Glomerular visceral epithelial cell (primary cell): Measurements from ENCODE around the gene KAT6B.

Experiments used
- DNase-seq: peaks from one replicate; pipeline ENCODE4 v3.0.0-alpha.2; 2016; ENCODE audit errors: extremely low spot score

The KAT6B gene

GRCh38 chr10:74949843-74950765 is 123.7 kb downstream of the KAT6B start:
- DNase-seq = no peak

GRCh38 chr10:74953214-74953613 is 126.8 kb downstream of the KAT6B start:
- DNase-seq = no peak

- no peak for DNase-seq
Observed at GRCh38 chr10:74955796-74956195, 129.4 kb downstream of the KAT6B start.

- no peak for DNase-seq
Observed at GRCh38 chr10:74956555-74957111, 130.2 kb downstream of the KAT6B start.

- DNase-seq = no peak
Observed at GRCh38 chr10:74957285-74957961, 131.0 kb downstream of the KAT6B start.

- no peak for DNase-seq
Observed at GRCh38 chr10:74958316-74958715, 131.9 kb downstream of the KAT6B start.

GRCh38 chr10:74960670-74961069 is 134.3 kb downstream of the KAT6B start:
- DNase-seq = no peak

- DNase-seq = no peak
Observed at GRCh38 chr10:74962517-74962916, 136.1 kb downstream of the KAT6B start.

- DNase-seq = no peak
Observed at GRCh38 chr10:74963549-74963948, 137.1 kb downstream of the KAT6B start.

GRCh38 chr10:74967911-74968666 is 141.7 kb downstream of the KAT6B start:
- no peak for DNase-seq

GRCh38 chr10:74968667-74969061 is 142.3 kb downstream of the KAT6B start:
- DNase-seq = no peak

- DNase-seq = no peak
Observed at GRCh38 chr10:74969093-74969492, 142.7 kb downstream of the KAT6B start.

GRCh38 chr10:74969530-74969929 is 143.1 kb downstream of the KAT6B start:
- DNase-seq = no peak

GRCh38 chr10:74973741-74974392 is 147.5 kb downstream of the KAT6B start:
- no peak for DNase-seq

GRCh38 chr10:74975758-74976157 is 149.4 kb downstream of the KAT6B start:
- DNase-seq = no peak

GRCh38 chr10:74976565-74976964 is 150.2 kb downstream of the KAT6B start:
- no peak for DNase-seq

- no peak for DNase-seq
Observed at GRCh38 chr10:74977072-74977471, 150.7 kb downstream of the KAT6B start.

GRCh38 chr10:74977913-74978847 is 151.8 kb downstream of the KAT6B start:
- no peak for DNase-seq

- DNase-seq = no peak
Observed at GRCh38 chr10:74981831-74982633, 155.6 kb downstream of the KAT6B start.

GRCh38 chr10:74982634-74982982 is 156.2 kb downstream of the KAT6B start:
- no peak for DNase-seq
